Activated CD4-positive, alpha-beta memory T cell treated with anti-CD3 and anti-CD28 coated beads, Interleukin-2, amount 10 ng/mL, durations not matched to agents 7 days and 5 days (primary cell): ENCODE measurements around the gene NAT10. TPM values are rescaled to one million over a fixed set of nuclear protein-coding genes. Genes with fewer than 3 reads are reported as not detected.

Source experiments
- CTCF ChIA-PET: fragments of 350-600 bp; sonication (Branson Sonifier 250); formaldehyde crosslinking; loops from one replicate; lab custom pipeline; 2021; ENCODE audit warnings: antibody characterized with exemption, inconsistent platforms; lab: Charles Lee
- POLR2A ChIA-PET: fragments of 350-600 bp; sonication (Branson Sonifier 250); formaldehyde crosslinking; loops from one replicate; lab custom pipeline; 2021; ENCODE audit warnings: antibody characterized with exemption; lab: Charles Lee
- DNase-seq: peaks from one replicate; pipeline ENCODE4 v3.0.0-alpha.2; 2020
- H3K27ac Mint-ChIP-seq: one replicate; pipeline ENCODE4 v1.8.0; 2021; ENCODE audit warnings: mild to moderate bottlenecking, mixed read lengths
- H3K27me3 Mint-ChIP-seq: one replicate; pipeline ENCODE4 v1.8.0; 2021; ENCODE audit warnings: mixed read lengths
- H3K36me3 Mint-ChIP-seq: one replicate; pipeline ENCODE4 v1.8.0; 2021; ENCODE audit warnings: low read depth, mixed read lengths
- H3K4me1 Mint-ChIP-seq: one replicate; pipeline ENCODE4 v1.8.0; 2021; ENCODE audit warnings: mixed read lengths
- H3K4me3 Mint-ChIP-seq: one replicate; pipeline ENCODE4 v1.8.0; 2021; ENCODE audit warnings: mild to moderate bottlenecking, mixed read lengths
- H3K9me3 Mint-ChIP-seq: one replicate; pipeline ENCODE4 v1.8.0; 2021; ENCODE audit warnings: mixed read lengths
- total RNA-seq, 2 experiments: library from RNA; stranded (reverse); gene quantifications; one replicate each; pipeline ENCODE4 v1.2.3, GENCODE V29; 2021

Gene NAT10
- total RNA-seq, 2 experiments from 2014 or later = 52.9 to 57.8 TPM

GRCh38 chr11:34143048-34143447 is 37.6 kb downstream of the NAT10 start:
- ChIA-PET CTCF (no interaction called here), POLR2A (no interaction called here)
- H3K27ac Mint-ChIP-seq = no peak overlapping the region

GRCh38 chr11:34145073-34145472 is 39.6 kb downstream of the NAT10 start:
- ChIA-PET POLR2A (no interaction called here), CTCF (no interaction called here)
- DNase-seq = no peak
- Mint-ChIP-seq H3K4me3 (no peak overlapping the region), H3K27me3 (no peaks in the 10 kb centered on the region), H3K4me1 (no peaks in the 10 kb centered on the region), H3K36me3 (peaks cover 54% of the 10 kb centered on the region), H3K9me3 (no peaks in the 10 kb centered on the region), H3K27ac (no peak overlapping the region)

More at GRCh38 chr11:34143048-34143447, 37.6 kb downstream of the NAT10 start:
- no peaks in the 10 kb centered on the region for H3K4me1 Mint-ChIP-seq
- no peak for DNase-seq
- no peak overlapping the region for H3K4me3 Mint-ChIP-seq
- peaks cover 63% of the 10 kb centered on the region for H3K36me3 Mint-ChIP-seq
- H3K9me3 Mint-ChIP-seq = no peaks in the 10 kb centered on the region
- no peaks in the 10 kb centered on the region for H3K27me3 Mint-ChIP-seq

- DNase-seq = no peak
- Mint-ChIP-seq H3K9me3 (no peaks in the 10 kb centered on the region), H3K4me1 (no peaks in the 10 kb centered on the region), H3K27me3 (no peaks in the 10 kb centered on the region), H3K27ac (no peak overlapping the region), H3K36me3 (peaks cover 46% of the 10 kb centered on the region), H3K4me3 (no peak overlapping the region)
- CTCF ChIA-PET = interaction anchor here (1.6 kb wide), 1 partner anchor 28 kb away, joined by 4 read pairs; no protein-coding TSS in a partner anchor
- POLR2A ChIA-PET = no interaction called here
Observed at GRCh38 chr11:34145847-34146381, 40.5 kb downstream of the NAT10 start.

GRCh38 chr11:34146411-34146810 is 41.0 kb downstream of the NAT10 start:
- H3K9me3 Mint-ChIP-seq = no peaks in the 10 kb centered on the region
- H3K36me3 Mint-ChIP-seq = peaks cover 41% of the 10 kb centered on the region
- no peak overlapping the region for H3K27ac Mint-ChIP-seq
- POLR2A ChIA-PET = no interaction called here
- no peaks in the 10 kb centered on the region for H3K4me1 Mint-ChIP-seq
- H3K27me3 Mint-ChIP-seq = no peaks in the 10 kb centered on the region
- CTCF ChIA-PET = interaction anchor here (1.6 kb wide), 1 partner anchor 28 kb away, joined by 4 read pairs; no protein-coding TSS in a partner anchor
- DNase-seq = no peak
- no peak overlapping the region for H3K4me3 Mint-ChIP-seq

GRCh38 chr11:34146866-34147265 is 41.4 kb downstream of the NAT10 start:
- Mint-ChIP-seq H3K4me1 (no peaks in the 10 kb centered on the region), H3K4me3 (no peak overlapping the region), H3K27ac (no peak overlapping the region), H3K27me3 (no peaks in the 10 kb centered on the region), H3K9me3 (no peaks in the 10 kb centered on the region), H3K36me3 (peaks cover 36% of the 10 kb centered on the region)
- DNase-seq = no peak
- CTCF ChIA-PET = interaction anchor here (1.6 kb wide), 1 partner anchor 27 kb away, joined by 4 read pairs; no protein-coding TSS in a partner anchor
- POLR2A ChIA-PET = no interaction called here

GRCh38 chr11:34147581-34147980 is 42.2 kb downstream of the NAT10 start:
- no peaks in the 10 kb centered on the region for H3K27me3 Mint-ChIP-seq
- no peak overlapping the region for H3K27ac Mint-ChIP-seq
- H3K4me3 Mint-ChIP-seq = no peak overlapping the region
- H3K4me1 Mint-ChIP-seq = no peaks in the 10 kb centered on the region
- DNase-seq = no peak
- ChIA-PET POLR2A (no interaction called here), CTCF (interaction anchor here (0.7 kb wide), 1 partner anchor 27 kb away, joined by 3 read pairs; no protein-coding TSS in a partner anchor)
- no peaks in the 10 kb centered on the region for H3K9me3 Mint-ChIP-seq
- H3K36me3 Mint-ChIP-seq = peaks cover 34% of the 10 kb centered on the region

- Mint-ChIP-seq H3K27me3 (no peaks in the 10 kb centered on the region), H3K9me3 (no peaks in the 10 kb centered on the region), H3K36me3 (peaks cover 24% of the 10 kb centered on the region), H3K4me1 (peaks cover 2% of the 10 kb centered on the region), H3K4me3 (no peak overlapping the region), H3K27ac (no peak overlapping the region)
- DNase-seq = no peak
- ChIA-PET CTCF (no interaction called here), POLR2A (no interaction called here)
Observed at GRCh38 chr11:34148504-34149165, 43.2 kb downstream of the NAT10 start.

- peaks cover 3% of the 10 kb centered on the region for H3K4me1 Mint-ChIP-seq
- ChIA-PET POLR2A (no interaction called here), CTCF (no interaction called here)
Observed at GRCh38 chr11:34149274-34149673, 43.8 kb downstream of the NAT10 start.

GRCh38 chr11:34149786-34150185 is 44.4 kb downstream of the NAT10 start:
- Mint-ChIP-seq H3K27me3 (no peaks in the 10 kb centered on the region), H3K36me3 (peaks cover 23% of the 10 kb centered on the region), H3K4me3 (no peak overlapping the region), H3K4me1 (peaks cover 3% of the 10 kb centered on the region), H3K27ac (no peak overlapping the region), H3K9me3 (no peaks in the 10 kb centered on the region)
- POLR2A ChIA-PET = no interaction called here
- no peak for DNase-seq
- CTCF ChIA-PET = interaction anchor here (1.1 kb wide), 2 partner anchors 24 to 208 kb away, joined by 4 read pairs; partner anchors contain the start of gene ABTB2

More at GRCh38 chr11:34149274-34149673, 43.8 kb downstream of the NAT10 start:
- Mint-ChIP-seq H3K4me3 (no peak overlapping the region), H3K27ac (no peak overlapping the region), H3K27me3 (no peaks in the 10 kb centered on the region), H3K9me3 (no peaks in the 10 kb centered on the region), H3K36me3 (peaks cover 23% of the 10 kb centered on the region)
- DNase-seq = no peak

GRCh38 chr11:34150494-34151151 is 45.2 kb downstream of the NAT10 start:
- H3K36me3 Mint-ChIP-seq = peaks cover 19% of the 10 kb centered on the region
- ChIA-PET POLR2A (no interaction called here), CTCF (interaction anchor here (1.1 to 1.3 kb wide), 3 partner anchors 23 to 207 kb away, joined by 3 to 4 read pairs (median 4); partner anchors contain the start of gene ABTB2)
- no peak for DNase-seq
- no peak overlapping the region for H3K27ac Mint-ChIP-seq
- H3K27me3 Mint-ChIP-seq = no peaks in the 10 kb centered on the region
- no peaks in the 10 kb centered on the region for H3K9me3 Mint-ChIP-seq
- no peak overlapping the region for H3K4me3 Mint-ChIP-seq
- H3K4me1 Mint-ChIP-seq = peaks cover 3% of the 10 kb centered on the region

GRCh38 chr11:34151166-34151565 is 45.7 kb downstream of the NAT10 start:
- H3K4me1 Mint-ChIP-seq = peaks cover 3% of the 10 kb centered on the region
- H3K27ac Mint-ChIP-seq = no peak overlapping the region
- no peaks in the 10 kb centered on the region for H3K9me3 Mint-ChIP-seq
- no peak for DNase-seq
- no peaks in the 10 kb centered on the region for H3K27me3 Mint-ChIP-seq
- ChIA-PET POLR2A (interaction anchor here (1.1 kb wide), 1 partner anchor 11 kb away, joined by 4 read pairs; no protein-coding TSS in a partner anchor), CTCF (interaction anchor here (1.3 kb wide), 1 partner anchor 154 kb away, joined by 3 read pairs; no protein-coding TSS in a partner anchor)
- H3K36me3 Mint-ChIP-seq = peaks cover 14% of the 10 kb centered on the region
- H3K4me3 Mint-ChIP-seq = no peak overlapping the region

GRCh38 chr11:34151916-34152845 is 46.8 kb downstream of the NAT10 start:
- peaks cover 3% of the 10 kb centered on the region for H3K4me1 Mint-ChIP-seq

More at GRCh38 chr11:34151916-34152845, 46.8 kb downstream of the NAT10 start:
- CTCF ChIA-PET = no interaction called here
- POLR2A ChIA-PET = interaction anchor here (1.1 kb wide), 1 partner anchor 12 kb away, joined by 4 read pairs; no protein-coding TSS in a partner anchor
- H3K27ac Mint-ChIP-seq = no peak overlapping the region
- peaks cover 4% of the 10 kb centered on the region for H3K36me3 Mint-ChIP-seq
- no peaks in the 10 kb centered on the region for H3K9me3 Mint-ChIP-seq
- DNase-seq = no peak
- no peak overlapping the region for H3K4me3 Mint-ChIP-seq
- no peaks in the 10 kb centered on the region for H3K27me3 Mint-ChIP-seq
